ENCODE measurements around the gene GLDC. TPM values are rescaled to one million over a fixed set of nuclear protein-coding genes. Genes with fewer than 3 reads are reported as not detected.

GLDC gene
- total RNA-seq, 3 donors from 2014 or later = 0.38 to 0.63 (median 0.58) TPM

- no peak overlapping the region for H3K4me3 ChIP-seq
- H3K36me3 ChIP-seq (ENCODE audit: low read depth) = no peaks in the 10 kb centered on the region
- TF ChIP-seq, protein P1, sequence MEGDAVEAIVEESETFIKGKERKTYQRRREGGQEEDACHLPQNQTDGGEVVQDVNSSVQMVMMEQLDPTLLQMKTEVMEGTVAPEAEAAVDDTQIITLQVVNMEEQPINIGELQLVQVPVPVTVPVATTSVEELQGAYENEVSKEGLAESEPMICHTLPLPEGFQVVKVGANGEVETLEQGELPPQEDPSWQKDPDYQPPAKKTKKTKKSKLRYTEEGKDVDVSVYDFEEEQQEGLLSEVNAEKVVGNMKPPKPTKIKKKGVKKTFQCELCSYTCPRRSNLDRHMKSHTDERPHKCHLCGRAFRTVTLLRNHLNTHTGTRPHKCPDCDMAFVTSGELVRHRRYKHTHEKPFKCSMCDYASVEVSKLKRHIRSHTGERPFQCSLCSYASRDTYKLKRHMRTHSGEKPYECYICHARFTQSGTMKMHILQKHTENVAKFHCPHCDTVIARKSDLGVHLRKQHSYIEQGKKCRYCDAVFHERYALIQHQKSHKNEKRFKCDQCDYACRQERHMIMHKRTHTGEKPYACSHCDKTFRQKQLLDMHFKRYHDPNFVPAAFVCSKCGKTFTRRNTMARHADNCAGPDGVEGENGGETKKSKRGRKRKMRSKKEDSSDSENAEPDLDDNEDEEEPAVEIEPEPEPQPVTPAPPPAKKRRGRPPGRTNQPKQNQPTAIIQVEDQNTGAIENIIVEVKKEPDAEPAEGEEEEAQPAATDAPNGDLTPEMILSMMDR (IDR thresholded peaks at IDR 0.05) = no peak
- intact Hi-C loops (cut with DNase I, micrococcal nuclease) = loop anchor here in 1 of 2 donors (10.0 kb wide), 2 partner anchors 85 to 225 kb away; no protein-coding TSS in a partner anchor
- no peak for ATAC-seq
- DNase-seq = no peak
- H3K4me1 ChIP-seq (ENCODE audit: low read depth) = no peaks in the 10 kb centered on the region
- H3K9me3 ChIP-seq = no peaks in the 10 kb centered on the region
These were observed 65.9 kb downstream of the GLDC start for GRCh38 chr9:6579613-6580012.

DNA sequence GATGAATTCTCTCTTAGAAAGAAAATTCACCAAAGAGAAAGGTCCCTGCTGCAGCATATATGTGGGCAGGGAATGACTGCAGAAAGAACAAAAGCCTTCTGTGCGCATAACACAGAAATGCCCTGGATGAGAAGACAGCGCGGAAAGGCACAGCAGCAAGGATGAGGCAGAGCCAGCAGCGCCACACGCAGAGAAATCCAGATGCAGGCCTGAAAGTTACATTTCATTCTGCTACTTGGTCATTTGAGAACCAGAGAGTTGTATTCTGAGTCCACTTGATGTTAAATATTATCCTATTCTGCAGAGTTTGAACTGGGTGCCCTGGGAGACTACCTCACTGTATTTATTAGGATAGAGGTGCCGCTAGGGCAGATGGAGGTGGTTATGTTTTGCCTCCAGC lies 68.5 kb downstream of the GLDC start:
- H3K4me3 ChIP-seq = no peak overlapping the region
- ATAC-seq (no peak), DNase-seq (no peak)
- no peaks in the 10 kb centered on the region for H3K4me1 ChIP-seq (ENCODE audit: low read depth)
- TF ChIP-seq, protein P1 (IDR thresholded peaks at IDR 0.05) = no peak
- H3K9me3 ChIP-seq = no peaks in the 10 kb centered on the region
- intact Hi-C loops (cut with DNase I, micrococcal nuclease) = loop anchor here in 1 of 2 donors (10.0 kb wide), 1 partner anchor 222 kb away; no protein-coding TSS in a partner anchor
- H3K36me3 ChIP-seq (ENCODE audit: low read depth) = no peaks in the 10 kb centered on the region

DNA sequence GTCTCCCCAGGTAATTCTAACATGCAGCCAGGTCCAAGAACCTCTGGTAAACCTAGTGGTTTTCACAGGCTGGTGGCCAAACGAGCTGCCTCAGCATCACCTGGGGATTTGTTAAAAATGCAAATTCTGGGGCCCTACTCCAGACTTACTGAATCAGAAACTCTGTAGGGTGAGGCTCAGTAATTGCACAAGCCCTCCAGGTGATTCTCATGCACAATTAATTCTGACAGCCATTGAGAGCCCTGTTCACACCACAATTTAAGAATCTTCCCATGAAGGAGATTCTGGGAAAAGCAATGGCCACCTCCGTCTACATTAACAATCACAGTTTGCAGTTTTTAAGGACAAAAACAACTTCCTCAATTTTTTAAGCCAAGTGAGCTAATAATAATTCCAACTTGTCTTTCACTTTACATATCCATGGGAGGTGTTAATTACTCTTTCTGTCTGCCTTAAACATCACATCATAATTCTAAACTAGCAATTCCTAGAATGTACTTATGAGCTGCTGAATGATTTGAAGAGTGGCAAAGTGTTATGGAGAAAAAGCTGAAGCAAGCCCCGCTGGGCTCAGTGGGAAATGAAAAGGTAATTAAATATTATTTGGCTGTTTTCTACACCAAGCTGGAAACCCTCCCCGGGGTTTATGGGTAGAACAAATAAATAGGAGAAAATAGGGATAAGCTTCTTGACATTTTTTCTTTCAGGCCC lies 70.0 kb downstream of the GLDC start:
- peak; percentile 36 for ATAC-seq

DNA sequence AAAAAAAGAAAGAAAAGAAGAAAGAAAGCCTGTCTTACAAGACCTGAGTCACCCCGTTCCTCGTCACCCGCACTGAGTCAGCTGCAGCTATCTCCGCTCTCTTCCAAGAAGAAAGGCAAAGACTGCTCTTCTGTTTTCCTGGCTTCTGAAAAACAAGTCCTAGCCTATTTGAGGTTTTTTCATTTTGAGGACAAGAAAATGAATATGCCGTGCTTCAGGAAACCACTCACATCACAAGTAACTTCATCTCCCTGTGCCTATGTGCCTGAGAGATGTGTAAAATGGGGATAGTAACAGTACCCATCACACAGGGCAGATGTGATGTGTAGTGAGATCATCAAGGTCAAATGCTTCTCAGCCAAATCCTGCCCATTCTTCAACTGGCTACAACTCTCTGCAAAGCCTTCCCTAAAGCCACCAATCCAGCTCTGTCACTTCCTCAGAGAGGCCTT lies 78.4 kb downstream of the GLDC start:
- no peak for DNase-seq

More for the DNA sequence above, 70.0 kb downstream of the GLDC start:
- TF ChIP-seq, protein P1 (IDR thresholded peaks at IDR 0.05) = no peak
- H3K36me3 ChIP-seq (ENCODE audit: low read depth) = no peaks in the 10 kb centered on the region
- H3K4me1 ChIP-seq (ENCODE audit: low read depth) = no peaks in the 10 kb centered on the region
- H3K4me3 ChIP-seq = no peak overlapping the region
- intact Hi-C loops (cut with DNase I, micrococcal nuclease) = loop anchor here in 1 of 2 donors (10.0 kb wide), 1 partner anchor 221 kb away; no protein-coding TSS in a partner anchor
- DNase-seq = no peak
- no peaks in the 10 kb centered on the region for H3K9me3 ChIP-seq

DNA sequence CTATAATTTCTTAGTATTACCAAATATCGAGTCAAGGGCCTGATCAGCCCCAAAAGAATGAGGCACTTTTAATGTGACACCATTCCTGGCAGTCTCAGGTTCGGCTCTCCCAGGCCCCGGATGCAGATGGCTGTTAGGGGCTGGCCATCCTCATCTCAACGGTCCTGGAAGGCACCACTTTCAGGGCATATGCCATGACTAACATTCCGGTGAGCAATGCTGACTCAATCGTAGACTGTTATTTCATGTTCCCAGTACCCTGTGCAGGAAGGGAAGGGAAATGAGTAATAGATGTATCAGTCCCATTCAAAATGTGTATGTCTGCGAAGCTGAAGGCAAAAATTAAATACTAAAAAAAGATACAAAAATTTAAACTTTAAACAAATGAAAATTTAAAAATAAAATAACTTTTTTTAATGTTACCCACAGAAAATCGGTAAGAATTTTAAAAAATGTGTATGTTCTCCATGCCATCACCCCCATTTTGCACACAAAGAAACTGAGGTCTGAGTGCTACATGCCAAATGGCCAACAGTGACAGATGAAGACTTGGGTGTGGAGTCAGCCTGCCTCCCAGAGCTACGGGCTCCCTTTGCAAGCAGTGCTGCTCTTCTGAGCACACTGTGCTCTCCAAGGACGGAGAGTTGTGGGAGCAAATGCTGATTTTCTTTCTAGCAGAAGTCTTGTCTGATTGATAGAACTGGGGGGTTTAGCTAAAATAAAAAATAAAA lies 79.0 kb downstream of the GLDC start:
- TF ChIP-seq, protein P1 (IDR thresholded peaks at IDR 0.05) = no peak
- no peaks in the 10 kb centered on the region for H3K9me3 ChIP-seq
- no peaks in the 10 kb centered on the region for H3K4me1 ChIP-seq (ENCODE audit: low read depth)
- ATAC-seq (no peak), DNase-seq (no peak)
- no peak overlapping the region for H3K4me3 ChIP-seq
- H3K36me3 ChIP-seq (ENCODE audit: low read depth) = no peaks in the 10 kb centered on the region
- intact Hi-C loops (cut with DNase I, micrococcal nuclease) = no loop called here

More for the DNA sequence above, 78.4 kb downstream of the GLDC start:
- no peak for ATAC-seq
- Histone ChIP-seq H3K4me1 (ENCODE audit: low read depth) (no peaks in the 10 kb centered on the region), H3K4me3 (no peak overlapping the region), H3K9me3 (no peaks in the 10 kb centered on the region), H3K36me3 (ENCODE audit: low read depth) (no peaks in the 10 kb centered on the region)
- intact Hi-C loops (cut with DNase I, micrococcal nuclease) = no loop called here
- TF ChIP-seq, protein P1 (IDR thresholded peaks at IDR 0.05) = no peak

Measured in mucosa of descending colon (tissue), 3 donors.